BLaER1 treated with 17β-estradiol and CSF1 and Interleukin-3, amounts not matched to agents 10 nM and 100 nM (cell line): ENCODE measurements around the gene AGXT.

Experiments
- H3K27ac ChIP-seq, 11 experiments: shearing (Covaris generic); formaldehyde crosslinking; 2 replicates each; pipeline ENCODE4 v1.8.1; 2022
- H3K27me3 ChIP-seq, 11 experiments: shearing (Covaris generic); formaldehyde crosslinking; 2 replicates each; pipeline ENCODE4 v1.8.1; 2022
- H3K36me3 ChIP-seq, 11 experiments: shearing (Covaris generic); formaldehyde crosslinking; 2 replicates each; pipeline ENCODE4 v1.8.1; 2022
- H3K4me1 ChIP-seq, 10 experiments: shearing (Covaris generic); formaldehyde crosslinking; 2 replicates each; pipeline ENCODE4 v1.8.1; 2022
- H3K4me2 ChIP-seq, 11 experiments: shearing (Covaris generic); formaldehyde crosslinking; 2 replicates each; pipeline ENCODE4 v1.8.1; 2022
- H3K4me3 ChIP-seq, 10 experiments: shearing (Covaris generic); formaldehyde crosslinking; 2 replicates each; pipeline ENCODE4 v1.8.1; 2022
- H3K9ac ChIP-seq, 11 experiments: shearing (Covaris generic); formaldehyde crosslinking; 2 replicates each; pipeline ENCODE4 v1.8.1; 2022
- H3K9me3 ChIP-seq, 11 experiments: shearing (Covaris generic); formaldehyde crosslinking; replicated peaks in 1 of 11; 2 replicates each; pipeline ENCODE4 v1.8.1; 2022
- H4K20me1 ChIP-seq, 11 experiments: shearing (Covaris generic); formaldehyde crosslinking; 2 replicates each; pipeline ENCODE4 v1.8.1; 2022
- Cebpa-rat ChIP-seq, 11 experiments: shearing (Covaris generic); IDR thresholded peaks; 2 replicates each; pipeline ENCODE4 v1.8.1; 2022

AGXT gene

DNA sequence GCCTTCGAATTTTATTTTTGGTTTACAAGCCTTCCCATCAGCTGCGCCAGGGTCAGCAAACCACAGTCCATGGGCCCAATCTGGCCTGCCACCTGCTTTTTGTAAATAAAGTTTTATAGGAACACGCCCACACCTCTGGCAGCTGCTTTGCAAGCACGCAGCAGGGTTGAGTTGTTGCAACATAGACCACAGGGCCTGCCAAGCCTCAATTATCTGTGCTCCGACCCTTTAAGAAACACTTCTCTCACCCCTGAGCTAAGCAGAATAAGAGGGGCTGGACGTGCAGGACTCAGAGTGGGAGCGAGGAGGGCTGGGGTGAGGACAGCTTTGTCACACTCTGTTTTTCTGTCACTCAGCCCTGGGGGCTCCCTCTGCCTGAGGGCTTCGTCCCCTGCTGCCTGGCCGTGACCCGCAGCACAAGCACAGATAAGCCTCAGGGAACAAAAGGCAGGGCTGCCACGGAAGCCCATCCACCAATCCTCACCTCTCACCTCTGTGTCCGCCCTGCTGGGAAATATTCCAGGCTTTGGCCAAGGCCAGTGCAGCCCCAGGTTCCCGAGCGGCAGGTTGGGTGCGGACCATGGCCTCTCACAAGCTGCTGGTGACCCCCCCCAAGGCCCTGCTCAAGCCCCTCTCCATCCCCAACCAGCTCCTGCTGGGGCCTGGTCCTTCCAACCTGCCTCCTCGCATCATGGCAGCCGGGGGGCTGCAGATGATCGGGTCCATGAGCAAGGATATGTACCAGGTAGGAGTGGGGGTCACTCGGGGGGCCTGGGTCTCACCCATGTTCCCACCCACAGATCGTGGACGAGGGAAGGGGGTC is at the start of gene AGXT:
TSS of gene AGXT (plus strand) at position 539 of the 823 bp plus-strand sequence. CDS start at position 581, 42 bp downstream.
- H3K4me3 ChIP-seq: no peak within 1 kb of the TSS
- no peak within 1 kb of the TSS for H3K27ac ChIP-seq
- H3K36me3 ChIP-seq: no peaks in the 10 kb centered on the region
- H3K9me3 ChIP-seq: no peaks in the 10 kb centered on the region
- 0 out of 22 replicates have a peak, but pooled peaks of 1 of the 11 experiments have one; percentile 18 for TF ChIP-seq Cebpa-rat (IDR thresholded peaks at IDR 0.05)
- H3K9ac ChIP-seq: no peak within 1 kb of the TSS
- H3K27me3 ChIP-seq: no peaks in the 10 kb centered on the region
- peaks cover 0 to 2% (median 0%) of the 10 kb centered on the region in 10 experiments; a peak in 4 of 20 replicates for H3K4me1 ChIP-seq
- H3K4me2 ChIP-seq: no peak within 1 kb of the TSS
- peaks cover 0 to 8% (median 0%) of the 10 kb centered on the region in 11 experiments; a peak in 2 of 22 replicates for H4K20me1 ChIP-seq

DNA sequence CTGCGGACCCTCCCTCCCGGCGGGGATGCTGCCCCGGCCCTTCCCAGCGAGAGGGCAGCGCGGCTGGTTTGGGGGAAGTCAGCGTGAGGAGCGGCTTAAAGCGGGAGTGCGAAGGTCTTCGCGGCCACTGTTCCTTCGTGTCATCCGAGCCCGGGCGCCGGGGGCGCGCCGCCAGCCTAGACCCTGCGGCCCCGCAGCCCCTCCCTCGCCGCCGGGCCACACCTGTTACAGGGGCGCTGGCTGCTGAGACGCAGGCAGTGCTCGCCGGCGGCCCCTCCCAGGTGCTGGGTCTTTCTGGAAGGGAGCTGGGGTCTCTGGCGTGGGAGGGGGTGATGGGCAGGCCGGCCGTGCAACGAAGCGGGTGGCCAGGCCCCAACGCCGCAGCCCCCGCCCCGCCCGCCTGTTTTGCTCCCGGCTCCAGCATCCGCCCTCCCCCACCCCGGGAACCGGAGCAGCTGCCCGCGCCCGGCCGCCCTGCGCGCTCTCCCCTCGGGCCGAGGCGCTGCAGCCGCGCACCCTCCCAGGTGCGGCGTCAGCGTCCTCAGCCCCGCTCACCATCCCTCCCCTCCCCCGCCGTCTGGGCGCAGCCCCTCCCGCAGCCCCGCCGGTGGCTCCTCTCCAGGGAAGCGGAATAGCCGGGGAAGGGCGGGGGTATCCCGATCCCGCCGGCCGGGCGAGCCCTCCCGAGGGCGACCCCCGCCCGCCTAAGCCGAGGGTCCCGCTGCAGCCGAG is 49.3 kb upstream of the AGXT start:
- H3K4me2 ChIP-seq: peak overlapping the region; percentile 41 to 81 (median 59); a peak in 19 of 22 replicates
- H3K9ac ChIP-seq: no peak overlapping the region
- H3K4me3 ChIP-seq: peak overlapping the region in 4 of 10 experiments; percentile 16 to 52 (median 30); a peak in 5 of 20 replicates
- peaks cover 0 to 6% (median 0%) of the 10 kb centered on the region in 11 experiments; a peak in 1 of 22 replicates for H3K36me3 ChIP-seq
- no peak overlapping the region for H3K27ac ChIP-seq
- H3K27me3 ChIP-seq: peaks cover 71 to 90% (median 80%) of the 10 kb centered on the region in 11 experiments
- H3K4me1 ChIP-seq: peaks cover 4 to 20% (median 14%) of the 10 kb centered on the region in 10 experiments; a peak in 17 of 20 replicates
- H4K20me1 ChIP-seq: peaks cover 0 to 33% (median 14%) of the 10 kb centered on the region in 11 experiments; a peak in 14 of 22 replicates
- H3K9me3 ChIP-seq: peaks cover 25 to 33% (median 29%) of the 10 kb centered on the region in 11 experiments
- TF ChIP-seq Cebpa-rat (IDR thresholded peaks at IDR 0.05): no peak

- H3K27ac ChIP-seq: no peak within 1 kb of the TSS
- no peak for TF ChIP-seq Cebpa-rat (IDR thresholded peaks at IDR 0.05)
- H3K9me3 ChIP-seq: peaks cover 17 to 26% (median 22%) of the 10 kb centered on the region in 11 experiments
- peaks cover 4 to 20% (median 14%) of the 10 kb centered on the region in 10 experiments; a peak in 17 of 20 replicates for H3K4me1 ChIP-seq
- H3K9ac ChIP-seq: peak within 1 kb of the TSS in 1 of 11 experiments; percentile 39; a peak in 2 of 22 replicates
- H3K27me3 ChIP-seq: peaks cover 71 to 89% (median 86%) of the 10 kb centered on the region in 11 experiments
- H4K20me1 ChIP-seq: peaks cover 0 to 33% (median 14%) of the 10 kb centered on the region in 11 experiments; a peak in 14 of 22 replicates
- H3K4me2 ChIP-seq: peak within 1 kb of the TSS; percentile 52 to 81 (median 74)
- H3K4me3 ChIP-seq: peak within 1 kb of the TSS; percentile 16 to 59 (median 40); a peak in 17 of 20 replicates
- H3K36me3 ChIP-seq: peaks cover 0 to 6% (median 0%) of the 10 kb centered on the region in 11 experiments; a peak in 1 of 22 replicates
These were observed 48.6 kb upstream of the AGXT start, which contains the start of gene KIF1A for GRCh38 chr2:240819858-240820606. Gene KIF1A, minus strand, starts transcription at chr2:240820219. Its CDS starts 22,467 bp downstream, at chr2:240797752.

- Histone ChIP-seq H3K4me2 (peak overlapping the region; percentile 52 to 81 (median 74)), H3K9ac (peak overlapping the region in 1 of 11 experiments; percentile 39; a peak in 2 of 22 replicates), H3K36me3 (peaks cover 0 to 6% (median 0%) of the 10 kb centered on the region in 11 experiments; a peak in 1 of 22 replicates), H4K20me1 (peaks cover 0 to 33% (median 14%) of the 10 kb centered on the region in 11 experiments; a peak in 14 of 22 replicates), H3K9me3 (peaks cover 17 to 24% (median 19%) of the 10 kb centered on the region in 11 experiments), H3K27ac (no peak overlapping the region), H3K4me1 (peaks cover 4 to 20% (median 14%) of the 10 kb centered on the region in 10 experiments; a peak in 17 of 20 replicates), H3K27me3 (peaks cover 71 to 95% (median 88%) of the 10 kb centered on the region in 11 experiments), H3K4me3 (peak overlapping the region; percentile 7 to 59 (median 40); a peak in 17 of 20 replicates)
- no peak for TF ChIP-seq Cebpa-rat (IDR thresholded peaks at IDR 0.05)
These were observed 47.8 kb upstream of the AGXT start for GRCh38 chr2:240820607-240821428.

DNA sequence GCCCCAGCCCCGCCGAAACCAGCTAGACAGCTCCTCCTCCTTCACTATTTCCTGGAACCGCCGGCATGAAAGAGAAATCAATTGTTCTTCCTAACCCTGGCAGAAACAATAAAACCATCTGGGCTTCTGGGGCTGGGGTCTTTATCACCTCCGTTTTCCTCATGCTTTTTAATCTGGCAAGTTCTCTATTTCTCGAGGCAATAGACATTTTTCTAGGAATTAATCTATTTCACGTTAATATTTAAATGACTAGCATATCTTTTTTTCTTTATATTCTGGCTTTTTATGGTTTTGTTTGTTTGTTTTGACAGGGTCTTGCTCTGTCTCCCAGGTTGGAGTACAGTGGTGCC is 47.2 kb upstream of the AGXT start:
- H3K4me3 ChIP-seq: peak overlapping the region in 9 of 10 experiments; percentile 7 to 59 (median 43); a peak in 13 of 20 replicates
- peaks cover 0 to 33% (median 14%) of the 10 kb centered on the region in 11 experiments; a peak in 14 of 22 replicates for H4K20me1 ChIP-seq
- H3K4me2 ChIP-seq: peak overlapping the region; percentile 52 to 81 (median 74); a peak in 21 of 22 replicates
- no peak overlapping the region for H3K27ac ChIP-seq
- no peak overlapping the region; a peak in 1 of 22 replicates for H3K9ac ChIP-seq
- H3K36me3 ChIP-seq: peaks cover 0 to 6% (median 0%) of the 10 kb centered on the region in 11 experiments; a peak in 1 of 22 replicates
- H3K4me1 ChIP-seq: peaks cover 4 to 20% (median 14%) of the 10 kb centered on the region in 10 experiments; a peak in 17 of 20 replicates
- peaks cover 17 to 27% (median 20%) of the 10 kb centered on the region in 11 experiments for H3K9me3 ChIP-seq
- peaks cover 71 to 96% (median 87%) of the 10 kb centered on the region in 11 experiments for H3K27me3 ChIP-seq
- TF ChIP-seq Cebpa-rat (IDR thresholded peaks at IDR 0.05): no peak

GRCh38 chr2:240822280-240822847 is 46.3 kb upstream of the AGXT start:
- TF ChIP-seq Cebpa-rat (IDR thresholded peaks at IDR 0.05): no peak
- Histone ChIP-seq H3K9me3 (peaks cover 17 to 34% (median 26%) of the 10 kb centered on the region in 11 experiments), H3K36me3 (peaks cover 0 to 6% (median 0%) of the 10 kb centered on the region in 11 experiments; a peak in 1 of 22 replicates), H4K20me1 (peaks cover 0 to 29% (median 14%) of the 10 kb centered on the region in 11 experiments; a peak in 14 of 22 replicates), H3K9ac (no peak overlapping the region), H3K4me2 (no peak overlapping the region), H3K27ac (no peak overlapping the region), H3K4me1 (peaks cover 4 to 20% (median 14%) of the 10 kb centered on the region in 10 experiments; a peak in 17 of 20 replicates), H3K27me3 (peaks cover 67 to 87% (median 80%) of the 10 kb centered on the region in 11 experiments), H3K4me3 (no peak overlapping the region)
